GM10248 (cell line): Measurements from ENCODE around the gene COMMD9.

ENCODE experiments used
- CTCF ChIA-PET: fragments of 300-600 bp; sonication (Branson Sonifier 250); formaldehyde crosslinking; extraction: SDS; loops from one replicate; lab custom pipeline; 2021; ENCODE audit warnings: antibody characterized with exemption; lab: Yijun Ruan, JAX
- POLR2A ChIA-PET: fragments of 350-650 bp; sonication (Branson Sonifier 250); formaldehyde crosslinking; extraction: SDS; loops from one replicate; lab custom pipeline; 2020; ENCODE audit warnings: antibody characterized with exemption; lab: Yijun Ruan, JAX
- DNase-seq: peaks from one replicate; pipeline ENCODE4 v3.0.0; 2012; ENCODE audit errors: extremely low spot score
- CTCF ChIP-seq: IDR thresholded peaks from 2 replicates; pipeline ENCODE4 v1.5.1; 2012; ENCODE audit warnings: mild to moderate bottlenecking, low read depth; ENCODE audit errors: extremely low read depth, missing control alignments, control extremely low read depth

The COMMD9 gene

GRCh38 chr11:36234825-36235224, 54.4 kb downstream of the COMMD9 start:
- ChIA-PET POLR2A (no interaction called here), CTCF (interaction anchor here (1.4 kb wide), 1 partner anchor 24 kb away, joined by 4 read pairs; no protein-coding TSS in a partner anchor)
- no peak for DNase-seq
- no peak for TF ChIP-seq CTCF

DNA sequence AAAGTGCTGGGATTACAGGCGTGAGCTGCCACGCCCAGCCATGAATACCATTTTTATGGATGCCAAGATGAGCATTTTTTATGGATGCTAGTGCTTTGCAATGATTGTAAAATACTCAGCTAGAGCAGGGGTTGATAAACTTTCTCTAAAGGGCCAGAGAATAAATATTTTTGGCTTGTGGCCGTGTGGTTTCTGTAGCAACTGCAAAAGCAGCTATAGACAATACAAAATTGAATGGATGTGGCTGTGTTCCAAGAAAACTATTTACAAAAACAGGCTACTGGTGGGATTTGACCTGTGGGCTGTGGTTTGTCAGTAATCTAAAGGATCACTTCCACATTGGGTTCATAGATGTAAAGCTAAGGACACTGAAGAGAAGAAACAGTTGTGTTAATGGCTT, 56.0 kb downstream of the COMMD9 start:
- DNase-seq = no peak
- CTCF ChIA-PET = no interaction called here

DNA sequence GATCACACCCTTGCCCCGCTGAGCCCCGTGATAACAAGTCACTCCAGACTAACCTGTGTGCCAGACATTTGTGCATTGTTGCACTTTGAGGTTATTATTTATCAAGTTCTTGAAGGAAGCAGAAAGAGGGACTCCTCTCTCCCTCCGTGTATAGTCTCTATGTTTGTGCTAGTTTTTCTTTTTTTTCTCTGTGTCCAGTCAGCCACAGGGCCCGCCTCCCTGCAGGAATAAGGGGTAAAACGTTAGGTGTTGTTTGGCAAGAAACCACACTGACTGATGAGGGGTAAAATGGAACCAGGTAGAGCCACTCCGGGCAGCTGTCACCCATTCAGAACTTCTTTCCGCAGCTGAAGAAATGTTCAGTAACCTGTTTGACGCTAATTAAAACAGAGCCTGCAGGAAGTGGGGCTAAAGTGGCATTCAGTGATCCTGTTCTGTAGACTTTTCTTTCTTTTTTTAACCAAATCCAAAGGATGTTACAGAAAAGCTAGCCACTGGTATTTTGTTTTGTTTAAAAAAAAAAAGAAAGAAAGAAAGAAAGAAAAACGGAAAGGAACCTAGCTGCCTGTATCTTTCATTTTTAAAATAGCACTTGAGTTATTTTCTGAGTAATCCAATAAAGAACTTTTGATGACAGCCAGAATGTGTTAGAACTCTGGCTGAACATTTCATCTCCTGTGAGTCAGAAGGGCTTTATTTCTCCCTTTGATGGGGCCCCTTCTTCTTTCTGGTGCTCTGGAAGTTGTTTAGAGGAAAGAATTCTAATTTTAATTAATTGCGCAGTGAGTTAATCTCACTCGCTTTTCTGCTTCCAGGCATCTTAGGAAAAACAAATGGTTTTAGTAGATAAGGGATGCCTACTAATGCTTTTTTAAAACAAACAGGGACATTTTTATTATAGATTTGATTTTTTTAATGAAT, 58.2 kb downstream of the COMMD9 start:
- no peak for TF ChIP-seq CTCF
- ChIA-PET POLR2A (interaction anchor here (0.6 kb wide), 1 partner anchor 85 kb away, joined by 3 read pairs; no protein-coding TSS in a partner anchor), CTCF (interaction anchor here (1.5 kb wide), 1 partner anchor 37 kb away, joined by 4 read pairs; no protein-coding TSS in a partner anchor)
- no peak for DNase-seq

More for the DNA sequence above, 56.0 kb downstream of the COMMD9 start:
- no peak for TF ChIP-seq CTCF
- POLR2A ChIA-PET = no interaction called here

- POLR2A ChIA-PET = no interaction called here
- CTCF ChIA-PET = no interaction called here
- no peak for TF ChIP-seq CTCF
- no peak for DNase-seq
Measured at GRCh38 chr11:36229091-36229705, 60.0 kb downstream of the COMMD9 start.

DNA sequence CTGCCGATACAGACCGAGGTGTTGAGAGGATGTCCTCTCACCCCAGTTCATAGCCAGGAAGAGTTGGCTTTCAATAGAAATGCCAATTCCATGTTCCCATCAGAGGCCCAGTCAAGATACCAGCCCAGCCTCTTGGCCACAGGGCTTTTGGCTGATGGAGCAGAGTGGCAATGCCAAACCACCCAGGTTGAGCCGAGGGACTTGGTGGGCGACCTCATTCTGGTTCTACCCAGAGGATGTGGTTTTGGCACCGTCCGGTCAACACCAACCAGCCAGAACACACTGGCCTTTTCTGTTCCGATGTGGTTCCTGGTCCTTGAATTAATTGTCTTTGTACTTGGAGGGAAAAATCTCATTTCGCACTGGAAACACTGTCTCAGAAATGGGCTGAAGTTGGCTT, 60.5 kb downstream of the COMMD9 start:
- TF ChIP-seq CTCF = no peak
- ChIA-PET POLR2A (no interaction called here), CTCF (no interaction called here)
- DNase-seq = no peak

GRCh38 chr11:36227044-36227443, 62.2 kb downstream of the COMMD9 start:
- ChIA-PET POLR2A (no interaction called here), CTCF (no interaction called here)
- TF ChIP-seq CTCF = no peak
- no peak for DNase-seq
